ENCODE measurements around the gene MPPED1.

Gene MPPED1

GRCh38 chr22:43396934-43397457, 14.8 kb upstream of the MPPED1 start:
- H3K9me3 Mint-ChIP-seq = no peaks in the 10 kb centered on the region

GRCh38 chr22:43397766-43398165, 14.0 kb upstream of the MPPED1 start:
- Mint-ChIP-seq H3K36me3 (ENCODE audit: insufficient read depth) (no peaks in the 10 kb centered on the region), H3K9me3 (no peaks in the 10 kb centered on the region), H3K27ac (no peak overlapping the region), H3K4me1 (ENCODE audit: low read depth in 2 of 2) (no peaks in the 10 kb centered on the region), H3K27me3 (peaks cover 41 to 82% of the 10 kb centered on the region in 2 donors), H3K4me3 (no peak overlapping the region)
- ATAC-seq (replicated peaks) (no peak), DNase-seq (no peak)

More at GRCh38 chr22:43396934-43397457, 14.8 kb upstream of the MPPED1 start:
- no peak overlapping the region for H3K27ac Mint-ChIP-seq
- H3K4me1 Mint-ChIP-seq (ENCODE audit: low read depth in 2 of 2) = no peaks in the 10 kb centered on the region
- H3K36me3 Mint-ChIP-seq (ENCODE audit: insufficient read depth) = no peaks in the 10 kb centered on the region
- peaks cover 41 to 75% of the 10 kb centered on the region in 2 donors for H3K27me3 Mint-ChIP-seq
- ATAC-seq (replicated peaks) (no peak), DNase-seq (no peak)
- H3K4me3 Mint-ChIP-seq = no peak overlapping the region

GRCh38 chr22:43398246-43398645, 13.6 kb upstream of the MPPED1 start:
- Mint-ChIP-seq H3K4me1 (ENCODE audit: low read depth in 2 of 2) (no peaks in the 10 kb centered on the region), H3K27me3 (peaks cover 41 to 83% of the 10 kb centered on the region in 2 donors), H3K27ac (no peak overlapping the region), H3K9me3 (no peaks in the 10 kb centered on the region), H3K36me3 (ENCODE audit: insufficient read depth) (no peaks in the 10 kb centered on the region), H3K4me3 (no peak overlapping the region)
- ATAC-seq (replicated peaks) (no peak), DNase-seq (no peak)

GRCh38 chr22:43398910-43399309, 12.9 kb upstream of the MPPED1 start:
- ATAC-seq (replicated peaks) (no peak), DNase-seq (no peak)
- no peak overlapping the region for H3K4me3 Mint-ChIP-seq
- H3K27me3 Mint-ChIP-seq = peaks cover 41 to 83% of the 10 kb centered on the region in 2 donors
- no peaks in the 10 kb centered on the region for H3K9me3 Mint-ChIP-seq
- no peaks in the 10 kb centered on the region for H3K4me1 Mint-ChIP-seq (ENCODE audit: low read depth in 2 of 2)
- H3K27ac Mint-ChIP-seq = no peak overlapping the region
- no peaks in the 10 kb centered on the region for H3K36me3 Mint-ChIP-seq (ENCODE audit: insufficient read depth)

GRCh38 chr22:43399338-43399979, 12.4 kb upstream of the MPPED1 start:
- DNase-seq (no peak), ATAC-seq (replicated peaks) (no peak)
- Mint-ChIP-seq H3K27me3 (peaks cover 45 to 84% of the 10 kb centered on the region in 2 donors), H3K4me3 (no peak overlapping the region), H3K9me3 (no peaks in the 10 kb centered on the region), H3K27ac (no peak overlapping the region), H3K36me3 (ENCODE audit: insufficient read depth) (no peaks in the 10 kb centered on the region), H3K4me1 (ENCODE audit: low read depth in 2 of 2) (no peaks in the 10 kb centered on the region)

- ATAC-seq (replicated peaks) = no peak
- H3K4me1 Mint-ChIP-seq (ENCODE audit: low read depth in 2 of 2) = no peaks in the 10 kb centered on the region
- no peak overlapping the region for H3K27ac Mint-ChIP-seq
- no peak for DNase-seq
- no peaks in the 10 kb centered on the region for H3K36me3 Mint-ChIP-seq (ENCODE audit: insufficient read depth)
- no peaks in the 10 kb centered on the region for H3K9me3 Mint-ChIP-seq
- H3K27me3 Mint-ChIP-seq = peaks cover 48 to 89% of the 10 kb centered on the region in 2 donors
- H3K4me3 Mint-ChIP-seq = no peak overlapping the region
These were observed 11.8 kb upstream of the MPPED1 start for GRCh38 chr22:43399980-43400358.

- H3K9me3 Mint-ChIP-seq = no peaks in the 10 kb centered on the region
These were observed 11.4 kb upstream of the MPPED1 start for GRCh38 chr22:43400449-43400848.

GRCh38 chr22:43401233-43401632, 10.6 kb upstream of the MPPED1 start:
- ATAC-seq (replicated peaks) = no peak
- no peak overlapping the region for H3K4me3 Mint-ChIP-seq
- H3K9me3 Mint-ChIP-seq = no peaks in the 10 kb centered on the region
- H3K27me3 Mint-ChIP-seq = peaks cover 49 to 87% of the 10 kb centered on the region in 2 donors
- no peak overlapping the region for H3K27ac Mint-ChIP-seq
- H3K36me3 Mint-ChIP-seq (ENCODE audit: insufficient read depth) = no peaks in the 10 kb centered on the region
- no peak for DNase-seq
- H3K4me1 Mint-ChIP-seq (ENCODE audit: low read depth in 2 of 2) = no peaks in the 10 kb centered on the region

More at GRCh38 chr22:43400449-43400848, 11.4 kb upstream of the MPPED1 start:
- Mint-ChIP-seq H3K27me3 (peaks cover 48 to 88% of the 10 kb centered on the region in 2 donors), H3K4me1 (ENCODE audit: low read depth in 2 of 2) (no peaks in the 10 kb centered on the region), H3K4me3 (no peak overlapping the region), H3K36me3 (ENCODE audit: insufficient read depth) (no peaks in the 10 kb centered on the region), H3K27ac (no peak overlapping the region)
- ATAC-seq (replicated peaks) (no peak), DNase-seq (no peak)

- ATAC-seq (replicated peaks) (no peak), DNase-seq (no peak)
- Mint-ChIP-seq H3K27me3 (peaks cover 48 to 87% of the 10 kb centered on the region in 2 donors), H3K4me1 (ENCODE audit: low read depth in 2 of 2) (no peaks in the 10 kb centered on the region), H3K27ac (no peak overlapping the region), H3K4me3 (no peak overlapping the region), H3K36me3 (ENCODE audit: insufficient read depth) (no peaks in the 10 kb centered on the region), H3K9me3 (no peaks in the 10 kb centered on the region)
These were observed 10.2 kb upstream of the MPPED1 start for GRCh38 chr22:43401661-43402060.

- Mint-ChIP-seq H3K9me3 (no peaks in the 10 kb centered on the region), H3K27ac (no peak overlapping the region), H3K4me1 (ENCODE audit: low read depth in 2 of 2) (no peaks in the 10 kb centered on the region), H3K36me3 (ENCODE audit: insufficient read depth) (no peaks in the 10 kb centered on the region), H3K4me3 (no peak overlapping the region), H3K27me3 (peaks cover 44 to 87% of the 10 kb centered on the region in 2 donors)
- ATAC-seq (replicated peaks) = no peak
- DNase-seq = no peak
These were observed 9.7 kb upstream of the MPPED1 start for GRCh38 chr22:43402128-43402527.

GRCh38 chr22:43404673-43405385, 7.0 kb upstream of the MPPED1 start:
- Mint-ChIP-seq H3K4me1 (ENCODE audit: low read depth in 2 of 2) (no peaks in the 10 kb centered on the region), H3K4me3 (no peak overlapping the region), H3K36me3 (ENCODE audit: insufficient read depth) (no peaks in the 10 kb centered on the region), H3K9me3 (no peaks in the 10 kb centered on the region), H3K27me3 (peaks cover 39 to 89% of the 10 kb centered on the region in 2 donors), H3K27ac (no peak overlapping the region)
- ATAC-seq (replicated peaks) (no peak), DNase-seq (no peak)

- Mint-ChIP-seq H3K36me3 (ENCODE audit: insufficient read depth) (no peaks in the 10 kb centered on the region), H3K4me1 (ENCODE audit: low read depth in 2 of 2) (no peaks in the 10 kb centered on the region), H3K27me3 (peaks cover 45 to 93% of the 10 kb centered on the region in 2 donors), H3K4me3 (no peak overlapping the region), H3K27ac (no peak overlapping the region), H3K9me3 (no peaks in the 10 kb centered on the region)
- DNase-seq (no peak), ATAC-seq (replicated peaks) (no peak)
These were observed 5.5 kb upstream of the MPPED1 start for GRCh38 chr22:43406186-43406790.

GRCh38 chr22:43407591-43407990, 4.2 kb upstream of the MPPED1 start:
- DNase-seq = no peak
- Mint-ChIP-seq H3K4me3 (no peak overlapping the region), H3K9me3 (no peaks in the 10 kb centered on the region), H3K27ac (no peak overlapping the region), H3K36me3 (ENCODE audit: insufficient read depth) (no peaks in the 10 kb centered on the region), H3K27me3 (peaks cover 44 to 85% of the 10 kb centered on the region in 2 donors), H3K4me1 (ENCODE audit: low read depth in 2 of 2) (no peaks in the 10 kb centered on the region)
- ATAC-seq (replicated peaks) = no peak

- Mint-ChIP-seq H3K9me3 (no peaks in the 10 kb centered on the region), H3K4me1 (ENCODE audit: low read depth in 2 of 2) (no peaks in the 10 kb centered on the region), H3K27me3 (peaks cover 48 to 86% of the 10 kb centered on the region in 2 donors), H3K27ac (no peak overlapping the region), H3K36me3 (ENCODE audit: insufficient read depth) (no peaks in the 10 kb centered on the region), H3K4me3 (no peak overlapping the region)
- no peak for DNase-seq
- ATAC-seq (replicated peaks) = no peak
These were observed 3.8 kb upstream of the MPPED1 start for GRCh38 chr22:43408009-43408408.

Data from effector memory CD8-positive, alpha-beta T cell (primary cell).